DND-41 (cell line): ENCODE data around the gene LAMA2.

Experiments used
- ATAC-seq: fragments of 200-7000 bp; cut with Tn5 transposase; 3 replicates; pipeline ENCODE4 v1.9.1; 2021; ENCODE audit warnings: low read depth; ENCODE audit not compliant: insufficient read depth
- DNase-seq: peaks from one replicate; pipeline ENCODE4 v3.0.0-alpha.2; 2020
- H2AFZ ChIP-seq: 2 replicates; pipeline ENCODE4 v1.6.0; 2012; ENCODE audit warnings: low read depth, low read length
- H3K27ac ChIP-seq: 2 replicates; pipeline ENCODE4 v1.5.1; 2012; ENCODE audit warnings: low read length, inconsistent platforms
- H3K27me3 ChIP-seq: fragments of 200-600 bp; sonication (generic); 2 replicates; pipeline ENCODE4 v1.6.0; 2012; ENCODE audit warnings: low read length, mild to moderate bottlenecking, inconsistent platforms; ENCODE audit not compliant: insufficient read depth, poor library complexity
- H3K36me3 ChIP-seq: 2 replicates; pipeline ENCODE4 v1.5.1; 2012; ENCODE audit warnings: low read length, inconsistent platforms; ENCODE audit not compliant: insufficient read depth
- H3K4me1 ChIP-seq: 2 replicates; pipeline ENCODE4 v1.5.1; 2012; ENCODE audit warnings: mild to moderate bottlenecking, low read length; ENCODE audit not compliant: insufficient read depth
- H3K4me2 ChIP-seq: 2 replicates; pipeline ENCODE4 v1.6.0; 2012; ENCODE audit warnings: mild to moderate bottlenecking, moderate library complexity, low read length, inconsistent platforms; ENCODE audit not compliant: insufficient read depth
- H3K4me3 ChIP-seq, 2 experiments: fragments of 200-600 bp in 1 of 2; shearing (Covaris generic) in 1 of 2; 2 replicates each; pipeline ENCODE4 v1.5.1; 2012 to 2016; ENCODE audit warnings: inconsistent platforms in 2 of 2, low read length in 2 of 2, mild to moderate bottlenecking in 2 of 2, low read depth in 1 of 2, moderate library complexity in 1 of 2
- H3K79me2 ChIP-seq: 2 replicates; pipeline ENCODE4 v1.6.0; 2012; ENCODE audit warnings: low read length, inconsistent platforms; ENCODE audit not compliant: insufficient read depth
- H3K9ac ChIP-seq: 2 replicates; pipeline ENCODE4 v1.6.0; 2012; ENCODE audit warnings: low read depth, mild to moderate bottlenecking, inconsistent platforms, low read length, moderate library complexity
- H3K9me3 ChIP-seq: 2 replicates; pipeline ENCODE4 v1.5.1; 2012; ENCODE audit warnings: low read length, moderate library complexity, mild to moderate bottlenecking, inconsistent platforms; ENCODE audit not compliant: insufficient read depth, severe bottlenecking
- H4K20me1 ChIP-seq: 2 replicates; pipeline ENCODE4 v1.6.0; 2012; ENCODE audit warnings: low read length; ENCODE audit not compliant: insufficient read depth
- CTCF ChIP-seq: IDR thresholded peaks from 2 replicates; pipeline ENCODE4 v1.5.1; 2012; ENCODE audit warnings: borderline replicate concordance, low read length, moderate library complexity, mild to moderate bottlenecking; ENCODE audit not compliant: poor library complexity, severe bottlenecking; ENCODE audit errors: extremely low read depth
- EZH2 ChIP-seq: IDR thresholded peaks from 3 replicates; pipeline ENCODE4 v1.6.1; 2012; ENCODE audit warnings: borderline replicate concordance, low read depth, mild to moderate bottlenecking, moderate library complexity, low read length, inconsistent platforms; ENCODE audit not compliant: severe bottlenecking

Gene LAMA2

GRCh38 chr6:129110690-129111343, 227.9 kb downstream of the LAMA2 start:
- TF ChIP-seq EZH2 = no peak
- no peak for TF ChIP-seq CTCF
- H3K27me3 ChIP-seq = no peaks in the 10 kb centered on the region
- H3K27ac ChIP-seq = no peak overlapping the region
- no peaks in the 10 kb centered on the region for H3K36me3 ChIP-seq
- no peak for ATAC-seq
- H3K4me1 ChIP-seq = no peaks in the 10 kb centered on the region
- H3K4me2 ChIP-seq = no peak overlapping the region
- DNase-seq = no peak
- H3K9ac ChIP-seq = no peak overlapping the region
- H4K20me1 ChIP-seq = no peaks in the 10 kb centered on the region
- no peaks in the 10 kb centered on the region for H3K79me2 ChIP-seq
- H3K4me3 ChIP-seq = no peak overlapping the region
- no peak overlapping the region for H2AFZ ChIP-seq
- no peaks in the 10 kb centered on the region for H3K9me3 ChIP-seq

- DNase-seq = no peak
- Histone ChIP-seq H4K20me1 (no peaks in the 10 kb centered on the region), H3K9me3 (no peaks in the 10 kb centered on the region), H3K79me2 (no peaks in the 10 kb centered on the region), H3K4me3 (no peak overlapping the region), H3K9ac (no peak overlapping the region), H3K27ac (no peak overlapping the region), H3K4me2 (no peak overlapping the region), H3K27me3 (no peaks in the 10 kb centered on the region), H2AFZ (no peak overlapping the region), H3K4me1 (no peaks in the 10 kb centered on the region), H3K36me3 (no peaks in the 10 kb centered on the region)
- TF ChIP-seq CTCF (no peak), EZH2 (no peak)
- no peak for ATAC-seq
Measured at GRCh38 chr6:129111346-129111745, 228.4 kb downstream of the LAMA2 start.

- H4K20me1 ChIP-seq = no peaks in the 10 kb centered on the region
- no peak overlapping the region for H3K9ac ChIP-seq
- no peak overlapping the region for H2AFZ ChIP-seq
- H3K79me2 ChIP-seq = no peaks in the 10 kb centered on the region
- H3K27me3 ChIP-seq = no peaks in the 10 kb centered on the region
- no peak overlapping the region for H3K4me2 ChIP-seq
- no peak for TF ChIP-seq CTCF
- TF ChIP-seq EZH2 = no peak
- DNase-seq (no peak), ATAC-seq (no peak)
- H3K36me3 ChIP-seq = no peaks in the 10 kb centered on the region
- no peaks in the 10 kb centered on the region for H3K4me1 ChIP-seq
- H3K27ac ChIP-seq = no peak overlapping the region
- no peak overlapping the region for H3K4me3 ChIP-seq
- H3K9me3 ChIP-seq = no peaks in the 10 kb centered on the region
Measured at GRCh38 chr6:129111853-129112252, 228.9 kb downstream of the LAMA2 start.

GRCh38 chr6:129112591-129112990, 229.7 kb downstream of the LAMA2 start:
- Histone ChIP-seq H3K9ac (no peak overlapping the region), H3K9me3 (no peaks in the 10 kb centered on the region), H3K27me3 (no peaks in the 10 kb centered on the region), H3K4me2 (no peak overlapping the region), H3K4me3 (no peak overlapping the region), H3K79me2 (no peaks in the 10 kb centered on the region), H3K36me3 (no peaks in the 10 kb centered on the region), H2AFZ (no peak overlapping the region), H3K27ac (no peak overlapping the region), H4K20me1 (no peaks in the 10 kb centered on the region), H3K4me1 (no peaks in the 10 kb centered on the region)
- no peak for DNase-seq
- TF ChIP-seq EZH2 (no peak), CTCF (no peak)
- ATAC-seq = no peak
